ENCODE results near the gene ANKS1B. TPM values are rescaled to one million over a fixed set of nuclear protein-coding genes. Genes with fewer than 3 reads are reported as not detected.

The ANKS1B gene
- total and polyA plus RNA-seq, 11 donors: 0.62 to 5.8 (median 1.8) TPM

GRCh38 chr12:98916106-98916505 lies 1068.6 kb downstream of the ANKS1B start:
- peaks cover 0 to 5% (median 0%) of the 10 kb centered on the region in 9 donors for H3K27me3 ChIP-seq
- H3K4me1 ChIP-seq: no peaks in the 10 kb centered on the region
- no peak overlapping the region for H3K27ac ChIP-seq
- no peak for DNase-seq
- WGBS, 4 donors: 66 to 72% (median 69%) methylated on average over 5 of the region's 5 CpGs
- intact Hi-C loops (cut with DNase I): no loop called here
- no peak for ATAC-seq
- H3K9me3 ChIP-seq: no peaks in the 10 kb centered on the region
- TF ChIP-seq CTCF (IDR thresholded peaks at IDR 0.05) (no peak), POLR2A (IDR thresholded peaks at IDR 0.05) (no peak)
- no peak overlapping the region for H3K4me3 ChIP-seq
- H3K36me3 ChIP-seq: no peaks in the 10 kb centered on the region

GRCh38 chr12:98912401-98912974 lies 1072.2 kb downstream of the ANKS1B start:
- Histone ChIP-seq H3K4me1 (no peaks in the 10 kb centered on the region), H3K36me3 (no peaks in the 10 kb centered on the region), H3K27me3 (no peaks in the 10 kb centered on the region), H3K4me3 (no peak overlapping the region), H3K9me3 (no peaks in the 10 kb centered on the region), H3K27ac (no peak overlapping the region)
- no peak for DNase-seq
- ATAC-seq: no peak
- no peak for TF ChIP-seq CTCF (IDR thresholded peaks at IDR 0.05)
- no peak for TF ChIP-seq POLR2A (IDR thresholded peaks at IDR 0.05)
- intact Hi-C loops (cut with DNase I): no loop called here
- WGBS, 4 donors: 47 to 57% (median 49%) methylated on average over 4 of the region's 4 CpGs

- Histone ChIP-seq H3K27ac (no peak overlapping the region), H3K4me1 (no peaks in the 10 kb centered on the region), H3K9me3 (no peaks in the 10 kb centered on the region), H3K27me3 (no peaks in the 10 kb centered on the region), H3K36me3 (no peaks in the 10 kb centered on the region), H3K4me3 (no peak overlapping the region)
- DNase-seq (no peak), ATAC-seq (no peak)
- intact Hi-C loops (cut with DNase I): no loop called here
- WGBS, 4 donors: 40 to 56% (median 50%) methylated on average over 2 of the region's 2 CpGs
- TF ChIP-seq POLR2A (IDR thresholded peaks at IDR 0.05): no peak
- no peak for TF ChIP-seq CTCF (IDR thresholded peaks at IDR 0.05)
These were observed 1073.3 kb downstream of the ANKS1B start for GRCh38 chr12:98911396-98911795.

GRCh38 chr12:98909746-98910145 lies 1075.0 kb downstream of the ANKS1B start:
- Histone ChIP-seq H3K4me3 (no peak overlapping the region), H3K4me1 (no peaks in the 10 kb centered on the region), H3K27me3 (no peaks in the 10 kb centered on the region), H3K9me3 (no peaks in the 10 kb centered on the region), H3K36me3 (no peaks in the 10 kb centered on the region), H3K27ac (no peak overlapping the region)
- ATAC-seq (no peak), DNase-seq (no peak)
- WGBS, 4 donors: 15 to 31% (median 18%) methylated on average over 2 of the region's 2 CpGs
- intact Hi-C loops (cut with DNase I): no loop called here
- TF ChIP-seq CTCF (IDR thresholded peaks at IDR 0.05): no peak
- no peak for TF ChIP-seq POLR2A (IDR thresholded peaks at IDR 0.05)
